PC-3 (cell line): ENCODE measurements around the gene THAP4. TPM values are rescaled to one million over a fixed set of nuclear protein-coding genes. Genes with fewer than 3 reads are reported as not detected.

Experiments
- ATAC-seq: fragments of 200-7000 bp; cut with Tn5 transposase; 2 replicates; pipeline ENCODE4 v1.9.1; 2020; ENCODE audit warnings: mild to moderate bottlenecking, moderate library complexity
- BruUV-seq: library from RNA; stranded (reverse); fragments of 400-500 nt; replicated peaks from 2 replicates; lab custom pipeline; 2021; lab: Mats Ljungman, UMichigan
- CTCF ChIA-PET: fragments of 300-600 bp; sonication (Branson Sonifier 250); formaldehyde crosslinking; loops from one replicate; lab custom pipeline; 2022; ENCODE audit warnings: antibody characterized with exemption; lab: Charles Lee
- POLR2A ChIA-PET: fragments of 300-600 bp; sonication (Branson Sonifier 250); formaldehyde crosslinking; loops from one replicate; lab custom pipeline; 2022; ENCODE audit warnings: antibody characterized with exemption; ENCODE audit not compliant: unreplicated experiment; lab: Charles Lee
- DNase-seq: peaks from one replicate; pipeline ENCODE4 v3.0.0-alpha.2; 2015
- H2AFZ ChIP-seq: fragments of 300-600 bp; sonication (generic); 2 replicates; pipeline ENCODE4 v1.6.0; 2016; ENCODE audit warnings: antibody characterized with exemption, low read length
- H3F3A ChIP-seq: fragments of 300-600 bp; sonication (generic); one replicate; pipeline ENCODE4 v1.6.0; 2017; ENCODE audit warnings: antibody characterized with exemption, low read length, control low read depth, mild to moderate bottlenecking; ENCODE audit not compliant: unreplicated experiment
- H3K27ac ChIP-seq: fragments of 300-600 bp; sonication (generic); 2 replicates; pipeline ENCODE4 v1.5.1; 2016; ENCODE audit warnings: mild to moderate bottlenecking, low read length
- H3K27me3 ChIP-seq: fragments of 300-600 bp; sonication (generic); 2 replicates; pipeline ENCODE4 v1.6.1; 2016; ENCODE audit warnings: low read length, mixed read lengths
- H3K36me3 ChIP-seq: fragments of 300-600 bp; sonication (generic); 2 replicates; pipeline ENCODE4 v1.6.1; 2016; ENCODE audit warnings: low read depth, mixed run types, low read length, mixed read lengths
- H3K4me1 ChIP-seq: fragments of 300-600 bp; sonication (generic); 2 replicates; pipeline ENCODE4 v1.5.1; 2016; ENCODE audit warnings: low read length; ENCODE audit not compliant: insufficient read depth
- H3K4me2 ChIP-seq: fragments of 300-600 bp; sonication (generic); 2 replicates; pipeline ENCODE4 v1.6.0; 2016; ENCODE audit warnings: low read length
- H3K4me3 ChIP-seq: fragments of 300-600 bp; sonication (generic); 2 replicates; pipeline ENCODE4 v1.5.1; 2016; ENCODE audit warnings: mild to moderate bottlenecking, low read length, mixed read lengths
- H3K79me2 ChIP-seq: fragments of 300-600 bp; sonication (generic); 2 replicates; pipeline ENCODE4 v1.6.1; 2017; ENCODE audit warnings: low read length, mixed read lengths
- H3K9ac ChIP-seq: fragments of 300-600 bp; sonication (generic); 2 replicates; pipeline ENCODE4 v1.6.0; 2016; ENCODE audit warnings: mild to moderate bottlenecking, low read length
- H3K9me2 ChIP-seq: fragments of 300-600 bp; sonication (generic); replicated peaks from 2 replicates; pipeline ENCODE4 v1.6.1; 2016; ENCODE audit warnings: mixed run types, low read length, mixed read lengths
- H3K9me3 ChIP-seq: fragments of 300-600 bp; sonication (generic); 2 replicates; pipeline ENCODE4 v1.6.1; 2016; ENCODE audit warnings: low read length, mixed read lengths
- H4K20me1 ChIP-seq: fragments of 300-600 bp; sonication (generic); 2 replicates; pipeline ENCODE4 v1.6.1; 2016; ENCODE audit warnings: low read length, mixed read lengths
- EZH2 ChIP-seq: fragments of 300-600 bp; sonication (generic); IDR thresholded peaks from one replicate; pipeline ENCODE4 v1.6.1; 2017; ENCODE audit warnings: antibody characterized with exemption, mild to moderate bottlenecking, low read length; ENCODE audit not compliant: unreplicated experiment
- EZH2phosphoT487 ChIP-seq: fragments of 300-600 bp; sonication (generic); IDR thresholded peaks from 2 replicates; pipeline ENCODE4 v1.6.1; 2018; ENCODE audit warnings: mild to moderate bottlenecking, antibody characterized with exemption, low read length, borderline replicate concordance
- intact Hi-C: fragments of 100-400 bp; cut with micrococcal nuclease; formaldehyde crosslinking; loops from 2 replicates; pipeline ENCODE4 v1.9.0; 2023
- total RNA-seq: library from RNA; depleted of rRNA; stranded (reverse); fragments of >200 nt; gene quantifications from 2 replicates; pipeline ENCODE4 v1.2.3, GENCODE V29; 2014
- TF ChIP-seq, protein P1 (sequence below): fragments of 300-600 bp; sonication (generic); conservative IDR thresholded peaks from 2 replicates; pipeline ENCODE4 v1.5.1; 2017; ENCODE audit warnings: antibody characterized with exemption, low read depth, mild to moderate bottlenecking, low read length

The THAP4 gene
- total RNA-seq, 1 experiment from 2014 or later = 75.1 TPM

DNA sequence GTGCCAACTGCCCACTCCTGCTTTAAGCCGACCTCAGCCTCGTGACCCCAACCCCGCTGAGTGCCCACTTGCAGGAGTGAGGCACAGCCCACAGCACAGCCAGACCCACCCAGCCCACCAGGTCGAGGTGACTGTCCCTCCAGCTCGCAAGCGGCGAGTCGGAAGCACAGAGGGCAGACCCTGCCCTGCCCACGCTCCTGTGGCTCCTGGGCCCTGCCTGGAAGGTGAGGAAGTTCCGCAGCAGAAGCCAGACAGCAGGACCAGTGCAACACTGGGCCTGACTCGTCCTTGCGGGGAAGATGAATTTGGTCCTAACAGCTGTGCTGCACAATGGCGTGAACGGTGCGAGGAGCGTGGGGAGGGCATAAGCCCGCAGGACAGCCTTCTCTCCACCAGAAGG lies 39.7 kb upstream of the THAP4 start:
- Histone ChIP-seq H3K9ac (no peak overlapping the region), H2AFZ (no peak overlapping the region), H3K36me3 (peaks cover 13% of the 10 kb centered on the region), H4K20me1 (no peaks in the 10 kb centered on the region), H3K4me1 (peaks cover 12% of the 10 kb centered on the region), H3K9me2 (no peaks in the 10 kb centered on the region), H3K27me3 (no peaks in the 10 kb centered on the region), H3K4me2 (no peak overlapping the region), H3F3A (no peaks in the 10 kb centered on the region), H3K4me3 (no peak overlapping the region), H3K27ac (no peak overlapping the region), H3K9me3 (no peaks in the 10 kb centered on the region), H3K79me2 (peaks cover 16% of the 10 kb centered on the region)
- DNase-seq = no peak
- TF ChIP-seq EZH2 = no peak
- TF ChIP-seq, protein P1, sequence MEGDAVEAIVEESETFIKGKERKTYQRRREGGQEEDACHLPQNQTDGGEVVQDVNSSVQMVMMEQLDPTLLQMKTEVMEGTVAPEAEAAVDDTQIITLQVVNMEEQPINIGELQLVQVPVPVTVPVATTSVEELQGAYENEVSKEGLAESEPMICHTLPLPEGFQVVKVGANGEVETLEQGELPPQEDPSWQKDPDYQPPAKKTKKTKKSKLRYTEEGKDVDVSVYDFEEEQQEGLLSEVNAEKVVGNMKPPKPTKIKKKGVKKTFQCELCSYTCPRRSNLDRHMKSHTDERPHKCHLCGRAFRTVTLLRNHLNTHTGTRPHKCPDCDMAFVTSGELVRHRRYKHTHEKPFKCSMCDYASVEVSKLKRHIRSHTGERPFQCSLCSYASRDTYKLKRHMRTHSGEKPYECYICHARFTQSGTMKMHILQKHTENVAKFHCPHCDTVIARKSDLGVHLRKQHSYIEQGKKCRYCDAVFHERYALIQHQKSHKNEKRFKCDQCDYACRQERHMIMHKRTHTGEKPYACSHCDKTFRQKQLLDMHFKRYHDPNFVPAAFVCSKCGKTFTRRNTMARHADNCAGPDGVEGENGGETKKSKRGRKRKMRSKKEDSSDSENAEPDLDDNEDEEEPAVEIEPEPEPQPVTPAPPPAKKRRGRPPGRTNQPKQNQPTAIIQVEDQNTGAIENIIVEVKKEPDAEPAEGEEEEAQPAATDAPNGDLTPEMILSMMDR = no peak
- ATAC-seq = no peak
- intact Hi-C loops = no loop called here
- POLR2A ChIA-PET = no interaction called here
- BruUV-seq = no TSS peak
- CTCF ChIA-PET = no interaction called here

DNA sequence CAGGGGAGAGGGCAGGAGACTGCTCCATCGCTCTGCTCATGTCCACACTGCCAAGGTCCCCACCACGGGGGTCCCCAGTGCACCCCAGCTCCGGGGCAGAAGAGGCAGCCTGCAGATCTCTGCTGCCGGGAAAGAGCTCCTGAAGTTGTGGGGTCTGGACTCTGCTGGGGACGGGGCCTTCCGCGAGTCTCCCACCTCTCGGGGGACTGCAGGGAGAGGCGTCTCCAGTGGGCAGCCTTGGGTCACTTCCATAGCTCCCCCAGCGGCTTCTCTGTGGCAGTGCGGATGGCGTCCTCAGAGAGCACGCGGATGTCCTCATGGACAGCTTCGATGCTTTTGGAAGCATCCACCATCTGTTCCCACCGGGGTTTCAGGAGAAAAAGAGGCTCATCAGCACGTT lies 38.9 kb upstream of the THAP4 start:
- ChIA-PET POLR2A (no interaction called here), CTCF (no interaction called here)
- ATAC-seq = no peak

More for the DNA sequence above, 38.9 kb upstream of the THAP4 start:
- Histone ChIP-seq H4K20me1 (no peaks in the 10 kb centered on the region), H3F3A (no peaks in the 10 kb centered on the region), H3K27ac (no peak overlapping the region), H3K9me2 (no peaks in the 10 kb centered on the region), H3K9ac (no peak overlapping the region), H3K9me3 (no peaks in the 10 kb centered on the region), H2AFZ (no peak overlapping the region), H3K4me1 (peaks cover 4% of the 10 kb centered on the region), H3K27me3 (no peaks in the 10 kb centered on the region), H3K79me2 (peaks cover 8% of the 10 kb centered on the region), H3K36me3 (peaks cover 10% of the 10 kb centered on the region), H3K4me3 (no peak overlapping the region), H3K4me2 (no peak overlapping the region)
- TF ChIP-seq EZH2 (no peak), EZH2phosphoT487 (no peak)
- TF ChIP-seq, protein P1 = no peak
- intact Hi-C loops = no loop called here
- DNase-seq = no peak
- no TSS peak for BruUV-seq
